GM19397 (cell line): ENCODE results near the gene SNX33.

ENCODE experiments used
- ATAC-seq: cut with Tn5 transposase; IDR thresholded peaks from one replicate; pipeline ENCODE4 v1.9.1; 2021; ENCODE audit warnings: mild to moderate bottlenecking, moderate library complexity; ENCODE audit not compliant: unreplicated experiment

Gene SNX33

GRCh38 chr15:75641179-75641503 is 6.6 kb upstream of the SNX33 start:
- no peak for ATAC-seq

- ATAC-seq: no peak
Measured at GRCh38 chr15:75641603-75642002, 6.1 kb upstream of the SNX33 start.

- ATAC-seq: no peak
Measured at GRCh38 chr15:75644376-75644775, 3.3 kb upstream of the SNX33 start.

- no peak for ATAC-seq
Measured at GRCh38 chr15:75646112-75646943, 1.4 kb upstream of the SNX33 start.

- no peak for ATAC-seq
Measured at GRCh38 chr15:75646944-75647364, 758 bp upstream of the SNX33 start.

GRCh38 chr15:75648156-75649000 is 666 bp downstream of the SNX33 start:
- no peak for ATAC-seq

- no peak for ATAC-seq
Measured at GRCh38 chr15:75649045-75649761, 1.5 kb downstream of the SNX33 start.

- no peak for ATAC-seq
Measured at GRCh38 chr15:75649848-75650247, 2.1 kb downstream of the SNX33 start.

- ATAC-seq: no peak
Measured at GRCh38 chr15:75650908-75651809, 3.4 kb downstream of the SNX33 start.

GRCh38 chr15:75651810-75652543 is 4.3 kb downstream of the SNX33 start:
- ATAC-seq: no peak

GRCh38 chr15:75653347-75653913 is 5.7 kb downstream of the SNX33 start:
- ATAC-seq: no peak

- ATAC-seq: no peak
Measured at GRCh38 chr15:75654201-75654907, 6.6 kb downstream of the SNX33 start.

GRCh38 chr15:75655931-75656330 is 8.2 kb downstream of the SNX33 start:
- no peak for ATAC-seq

- ATAC-seq: no peak
Measured at GRCh38 chr15:75656331-75656730, 8.6 kb downstream of the SNX33 start.

- no peak for ATAC-seq
Measured at GRCh38 chr15:75656813-75657212, 9.1 kb downstream of the SNX33 start.

GRCh38 chr15:75659141-75659771 is 11.5 kb downstream of the SNX33 start:
- ATAC-seq: no peak

- no peak for ATAC-seq
Measured at GRCh38 chr15:75659928-75660645, 12.4 kb downstream of the SNX33 start.
